NCI-H1436 treated with DMSO at 0.1 percent for 48 hours (cell line): ENCODE results near the gene ECT2.
A peak's percentile ranks its signal among the peaks of the same experiment; 100 is the strongest.
"Not testable (repeated sequence)": the region's sequence is repeated elsewhere in the genome, so short reads cannot be mapped to it uniquely, and the experiment has no call there.

ENCODE experiments used
- DNase-seq: peaks from one replicate; lab custom pipeline; 2025; lab: John Stamatoyannopoulos, UW

The ECT2 gene

GRCh38 chr3:172866726-172867350 lies 116.3 kb downstream of the ECT2 start:
- not testable (repeated sequence) for DNase-seq

GRCh38 chr3:172868582-172869200 lies 118.2 kb downstream of the ECT2 start:
- DNase-seq = peak; percentile 70

GRCh38 chr3:172869368-172869771 lies 118.8 kb downstream of the ECT2 start:
- no peak for DNase-seq

GRCh38 chr3:172869784-172870518 lies 119.4 kb downstream of the ECT2 start:
- DNase-seq = no peak
